Cerebellar cortex (tissue), 1 donor: ENCODE measurements around the gene ANKRD23.
A peak's percentile ranks its signal among the peaks of the same experiment; 100 is the strongest.

Source experiments
- DNase-seq: peaks from one replicate; pipeline ENCODE4 v3.0.0-alpha.2; 2015; ENCODE audit warnings: low spot score

The ANKRD23 gene

GRCh38 chr2:96837575-96837974 lies 6.2 kb downstream of the ANKRD23 start:
- no peak for DNase-seq

DNA sequence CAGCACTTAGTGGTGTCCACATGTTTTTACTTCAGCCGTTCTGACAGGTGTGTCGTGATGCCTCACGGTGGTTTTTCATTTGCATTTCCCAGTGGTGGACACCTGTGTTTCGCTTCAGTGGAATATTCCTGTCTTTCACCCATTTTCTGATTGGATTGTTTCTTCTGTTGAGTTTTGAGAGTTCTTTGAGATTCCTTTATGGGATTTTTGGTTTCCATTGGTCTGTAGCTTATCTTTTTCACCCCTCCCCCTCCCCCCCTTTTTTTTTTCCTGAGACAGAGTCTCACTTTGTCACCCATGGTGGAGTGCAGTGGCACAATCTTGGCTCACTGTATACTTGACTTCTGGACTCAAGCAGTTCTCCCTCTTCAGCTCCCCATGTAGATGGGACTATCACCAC lies 8.0 kb downstream of the ANKRD23 start:
- no peak for DNase-seq

- DNase-seq, result peak; percentile 60
These were observed 10.9 kb downstream of the ANKRD23 start for GRCh38 chr2:96832754-96833507.

DNA sequence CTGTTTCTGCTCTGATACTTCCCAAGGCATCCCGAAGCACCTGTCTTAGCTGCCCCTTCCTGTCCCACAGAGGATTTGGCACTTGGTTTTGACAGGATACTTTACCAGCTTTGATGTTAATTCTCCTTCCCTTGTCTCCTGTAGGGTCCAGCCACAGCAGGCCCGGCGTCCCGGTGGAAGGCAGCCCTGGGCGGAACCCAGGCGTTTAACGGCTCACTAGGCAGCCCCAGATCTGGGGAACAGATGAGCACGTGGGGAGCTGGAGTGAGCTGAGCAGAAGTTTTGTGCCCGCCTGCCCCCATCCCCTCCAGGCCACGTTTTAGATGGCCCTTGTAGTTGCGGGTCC lies 11.4 kb downstream of the ANKRD23 start:
- DNase-seq, result peak; percentile 34

- DNase-seq, result peak; percentile 21
These were observed 12.1 kb downstream of the ANKRD23 start for GRCh38 chr2:96831679-96832078.

- peak; percentile 46 for DNase-seq
These were observed 13.7 kb downstream of the ANKRD23 start for GRCh38 chr2:96830044-96830562.

- no peak for DNase-seq
These were observed 14.9 kb downstream of the ANKRD23 start for GRCh38 chr2:96828874-96829273.

DNA sequence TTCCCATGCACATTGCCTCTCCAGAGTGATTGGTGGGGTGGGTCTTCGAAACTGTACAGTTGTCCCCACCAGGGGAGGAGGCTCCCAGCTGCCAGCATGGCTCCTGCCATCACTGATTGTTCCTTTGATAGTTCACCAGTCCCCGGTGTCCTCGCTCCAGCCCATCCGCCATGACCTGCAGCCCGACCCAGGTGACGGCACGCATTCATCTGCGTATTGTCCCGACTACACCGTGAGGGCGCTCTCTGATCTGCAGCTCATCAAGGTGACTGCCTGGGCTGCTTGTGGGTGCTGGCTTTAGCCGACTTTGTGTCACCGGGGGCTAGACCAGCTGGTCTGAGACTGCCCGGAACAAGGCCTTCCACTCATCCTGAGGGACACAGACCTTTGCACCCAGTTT lies 15.4 kb downstream of the ANKRD23 start:
- no peak for DNase-seq

GRCh38 chr2:96826546-96827278 lies 17.1 kb downstream of the ANKRD23 start:
- DNase-seq, result no peak

- DNase-seq, result no peak
These were observed 18.8 kb downstream of the ANKRD23 start for GRCh38 chr2:96825057-96825456.

- DNase-seq, result no peak
These were observed 19.5 kb downstream of the ANKRD23 start for GRCh38 chr2:96824079-96824870.

- DNase-seq, result no peak
These were observed 20.6 kb downstream of the ANKRD23 start for GRCh38 chr2:96823198-96823597.

- DNase-seq, result no peak
These were observed 21.0 kb downstream of the ANKRD23 start for GRCh38 chr2:96822786-96823185.

DNA sequence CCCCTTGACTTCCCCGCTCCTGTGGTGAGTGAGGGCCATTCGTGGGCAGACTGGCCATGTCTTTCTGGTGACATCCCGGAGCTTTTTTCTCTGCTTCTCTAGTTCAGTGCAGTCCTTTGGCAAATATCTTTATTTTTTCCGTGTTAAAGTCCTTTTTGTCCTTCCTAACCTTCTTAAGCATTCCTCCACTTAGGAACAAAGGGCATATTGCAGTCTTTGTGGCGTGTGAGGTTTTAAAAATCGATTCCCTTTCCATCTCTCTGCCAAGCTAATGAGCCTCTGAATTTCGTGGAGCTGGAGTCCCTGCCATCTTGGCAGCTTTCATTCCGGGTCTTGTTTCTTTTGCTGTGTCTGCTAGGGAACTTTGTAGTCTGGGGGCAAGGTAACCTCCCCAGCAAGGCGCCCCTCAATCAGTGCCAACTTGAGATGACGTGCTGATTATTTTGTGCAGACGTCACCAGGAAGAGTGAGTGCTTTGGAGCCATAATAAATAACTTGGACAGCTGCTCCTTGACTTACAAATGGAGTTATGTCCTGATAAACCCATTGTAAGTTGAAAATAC lies 22.6 kb downstream of the ANKRD23 start:
- DNase-seq, result no peak

GRCh38 chr2:96819876-96820511 lies 23.8 kb downstream of the ANKRD23 start:
- peak; percentile 37 for DNase-seq

GRCh38 chr2:96819128-96819875 lies 24.5 kb downstream of the ANKRD23 start:
- DNase-seq, result peak; percentile 89

GRCh38 chr2:96817882-96818281 lies 25.9 kb downstream of the ANKRD23 start:
- no peak for DNase-seq

GRCh38 chr2:96816836-96817702 lies 26.8 kb downstream of the ANKRD23 start:
- DNase-seq, result peak; percentile 24

- peak; percentile 92 for DNase-seq
These were observed 27.5 kb downstream of the ANKRD23 start, which contains the start of gene CNNM3 for GRCh38 chr2:96816127-96816835. CNNM3 (plus strand) TSS chr2:96816268; CDS start chr2:96816278, 10 bp downstream.
